NCI-H2196 treated with DMSO at 0.1 percent for 48 hours (cell line): ENCODE data around the gene EOGT.

Source experiments
- DNase-seq: peaks from one replicate; lab custom pipeline; 2025; ENCODE audit not compliant: unreplicated experiment; lab: John Stamatoyannopoulos, UW

EOGT gene

DNA sequence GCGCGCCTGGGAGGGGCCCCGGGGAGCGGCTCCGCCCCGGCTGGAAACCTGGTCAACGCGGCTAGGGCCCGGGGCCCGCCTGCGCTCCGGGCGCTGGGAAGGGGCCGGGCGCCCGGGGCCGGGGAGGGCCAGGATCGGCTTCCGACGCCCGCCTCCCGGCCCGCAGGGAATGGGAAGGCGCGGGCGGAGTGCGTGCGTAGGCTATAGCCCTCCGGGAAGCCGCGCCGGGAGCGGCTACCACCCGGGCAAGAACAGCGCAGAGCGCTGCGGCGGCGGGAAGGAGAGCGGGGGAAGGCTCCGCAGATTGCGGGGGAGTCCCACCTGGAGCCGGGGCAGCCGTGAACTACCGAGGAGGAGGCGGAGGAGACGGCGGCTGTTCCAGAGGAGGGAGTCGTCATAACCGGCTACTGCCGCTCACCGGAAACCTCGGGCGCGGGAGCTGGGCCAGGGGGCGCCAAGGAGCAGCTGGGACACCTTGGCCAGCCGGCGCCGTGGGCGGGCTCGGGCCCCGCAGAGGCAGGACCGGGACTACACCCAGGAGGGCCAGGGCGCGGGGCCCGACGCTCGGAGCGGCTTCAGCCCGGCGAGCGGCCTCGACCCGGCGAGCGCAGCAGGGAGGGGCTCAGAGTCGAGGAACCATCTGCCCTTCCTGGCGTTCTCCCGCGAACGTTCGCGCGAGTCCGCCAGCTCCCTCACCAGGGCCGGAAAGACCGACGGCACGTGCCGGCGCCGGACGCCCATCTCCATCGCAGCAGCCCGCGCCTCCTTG is at the start of gene EOGT:
Gene EOGT (minus strand): TSS at position 432 of the 769 bp plus-strand sequence. CDS start 3,838 bp downstream, outside the sequence.
- peak; percentile 17 for DNase-seq

DNA sequence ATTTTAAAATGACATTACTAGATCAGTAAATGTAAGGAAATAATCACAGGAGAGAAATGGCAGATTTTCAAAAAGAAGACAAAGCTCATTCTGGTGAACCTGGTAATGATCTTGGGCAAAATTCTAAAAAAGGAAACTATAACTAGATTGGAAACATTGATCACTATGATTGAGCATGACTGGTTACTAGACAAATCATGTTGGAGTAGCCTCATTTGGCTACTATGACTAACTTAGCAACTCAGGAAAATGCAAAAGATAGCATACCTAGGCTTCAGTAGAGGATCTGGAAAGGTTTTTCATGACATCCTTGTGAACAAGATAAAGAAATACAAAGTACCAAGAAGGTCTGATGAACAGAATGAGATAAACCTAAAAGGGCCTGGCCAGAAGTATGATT is 46.2 kb upstream of the EOGT start:
- DNase-seq, result no peak

DNA sequence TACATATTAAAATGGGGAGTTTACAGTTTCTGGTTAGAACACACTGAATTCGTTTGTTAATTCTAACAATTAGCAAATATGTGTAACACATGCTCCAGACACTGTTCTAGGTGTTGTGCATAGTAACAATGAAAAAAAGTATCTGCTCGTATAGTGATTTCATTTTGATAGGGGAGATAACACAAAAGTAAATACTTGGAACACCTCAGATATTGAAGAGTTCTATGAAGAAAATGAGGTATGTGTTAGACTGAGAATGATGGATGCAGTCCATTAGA is 45.4 kb upstream of the EOGT start:
- no peak for DNase-seq

DNA sequence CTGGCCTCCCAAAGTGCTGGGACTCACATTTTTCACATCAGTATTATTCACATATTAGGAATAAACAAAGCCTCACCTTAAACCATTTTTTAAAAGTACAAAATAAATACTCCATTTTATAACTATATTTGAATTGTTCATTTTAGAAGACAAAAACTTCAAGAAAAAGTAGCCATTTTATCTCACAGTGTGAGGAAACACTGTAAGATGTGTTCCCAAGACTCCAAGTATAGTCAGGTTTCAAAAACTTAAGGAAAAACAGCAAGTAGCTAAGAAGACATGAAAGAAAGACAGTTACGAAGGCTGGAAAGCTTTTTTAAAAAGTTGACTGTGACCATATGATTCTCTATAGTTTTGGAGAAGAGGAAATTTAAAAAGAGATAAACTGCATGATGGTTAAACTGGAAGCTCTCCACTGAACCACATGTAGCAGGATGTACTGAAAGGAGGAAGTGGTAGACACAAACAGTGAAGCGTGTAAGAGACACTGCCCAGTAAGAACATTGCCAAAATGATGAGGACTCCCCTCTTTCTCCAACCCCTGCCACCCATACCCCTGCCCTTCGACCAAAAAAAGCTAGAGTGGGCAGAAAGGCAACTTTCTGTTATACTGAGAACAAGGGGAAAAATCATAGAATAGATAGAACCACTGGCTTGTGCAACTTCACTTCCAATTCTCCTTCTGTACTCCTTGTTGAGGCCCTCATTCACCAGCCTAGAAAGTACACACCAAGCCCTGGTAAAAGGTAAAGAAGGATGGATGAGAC is 44.9 kb upstream of the EOGT start:
- no peak for DNase-seq

DNA sequence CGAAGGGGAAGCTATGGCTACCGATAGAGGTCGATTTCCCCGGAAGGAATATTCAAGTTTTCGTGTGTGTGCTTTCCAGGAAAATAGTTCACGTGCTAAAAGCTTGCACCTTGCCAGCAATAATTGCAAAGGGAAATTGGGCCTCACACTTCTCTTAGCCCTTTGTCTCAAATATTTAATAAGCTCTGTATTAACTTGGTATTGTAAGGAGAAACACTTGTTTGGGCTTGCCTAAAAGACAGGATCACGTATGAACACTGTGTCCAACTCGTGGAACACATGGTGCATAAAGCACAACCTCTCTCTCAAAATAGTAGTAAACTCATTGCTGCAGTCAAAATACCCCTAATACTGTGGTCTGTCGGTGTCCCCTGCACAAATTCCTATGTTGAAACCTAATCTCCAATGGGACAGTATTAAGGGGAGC is 39.0 kb upstream of the EOGT start:
- no peak for DNase-seq

DNA sequence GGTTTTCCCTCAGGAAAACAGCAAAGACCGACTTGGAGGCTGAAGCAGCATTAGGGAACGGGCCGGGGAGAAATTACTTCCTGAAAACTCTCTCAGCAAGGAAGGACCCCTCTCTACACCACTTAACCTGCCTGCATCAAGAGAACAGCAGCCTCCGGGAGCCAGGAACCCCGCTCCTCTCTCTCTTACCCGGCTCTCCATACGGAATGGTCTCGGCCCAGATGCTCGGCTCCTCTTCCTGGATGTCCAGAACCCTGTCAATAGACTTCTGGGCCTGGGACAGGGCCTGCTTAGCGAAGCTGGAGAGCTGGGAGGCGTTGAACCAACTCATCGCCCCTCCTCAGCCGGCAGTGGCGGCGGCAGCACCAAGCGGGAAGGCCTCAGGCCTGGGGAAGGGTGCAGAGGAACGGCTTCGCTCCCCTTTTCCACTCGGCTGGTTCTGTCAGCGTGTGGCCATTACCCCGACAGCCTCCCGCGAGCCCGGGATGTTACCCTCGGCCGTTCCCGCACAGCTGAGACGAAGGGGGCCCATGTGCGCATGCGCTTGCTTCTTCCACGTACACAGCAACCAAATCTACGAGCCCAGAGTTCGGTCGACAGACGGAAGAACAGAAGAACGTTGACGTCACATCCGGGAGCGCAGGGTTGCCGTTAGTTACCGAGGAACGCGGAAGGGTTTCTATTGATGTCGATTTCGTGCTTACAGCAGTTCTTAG is 38.4 kb upstream of the EOGT start, which contains the start of gene TMF1:
Gene TMF1 (minus strand): TSS at position 578 of the 716 bp plus-strand sequence. CDS start 247 bp downstream, at position 331.
- DNase-seq, result no peak

DNA sequence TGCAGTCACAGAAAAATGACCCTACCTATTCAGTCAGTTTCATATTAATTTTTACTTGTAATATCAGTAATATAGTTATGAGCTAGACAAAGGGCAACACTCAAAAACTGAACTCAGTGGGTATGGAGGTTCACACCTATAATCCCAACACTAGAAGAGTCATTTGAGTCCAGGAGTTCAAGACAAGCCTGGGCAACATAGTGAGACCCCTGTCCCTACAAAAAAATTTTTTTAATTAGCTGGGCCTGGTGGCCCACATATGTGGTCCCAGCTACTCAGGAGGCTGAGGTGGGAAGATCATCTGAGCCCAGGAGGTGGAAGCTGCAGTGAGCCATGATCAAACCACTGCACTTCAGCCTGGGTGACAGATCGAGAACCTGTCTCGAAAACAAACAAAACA is 35.5 kb upstream of the EOGT start:
- no peak for DNase-seq

DNA sequence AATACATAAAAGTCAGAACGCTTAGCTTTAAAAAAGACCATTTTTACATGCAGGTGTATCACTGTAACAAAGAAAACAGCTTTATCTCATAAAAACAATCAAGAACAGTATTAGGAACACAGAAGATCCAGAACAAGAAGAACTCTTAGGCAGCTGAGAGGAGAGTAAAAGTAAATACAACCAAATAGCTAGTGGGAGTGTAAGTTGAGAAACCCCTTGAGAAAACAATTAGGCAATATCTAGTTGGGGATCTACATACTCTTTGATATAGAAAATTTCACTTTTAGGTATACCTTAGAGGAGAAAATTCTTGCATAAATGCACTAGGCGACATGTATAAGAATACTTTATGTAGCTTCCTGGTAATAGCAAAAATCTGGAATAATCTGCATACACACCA is 31.1 kb upstream of the EOGT start:
- DNase-seq, result no peak

DNA sequence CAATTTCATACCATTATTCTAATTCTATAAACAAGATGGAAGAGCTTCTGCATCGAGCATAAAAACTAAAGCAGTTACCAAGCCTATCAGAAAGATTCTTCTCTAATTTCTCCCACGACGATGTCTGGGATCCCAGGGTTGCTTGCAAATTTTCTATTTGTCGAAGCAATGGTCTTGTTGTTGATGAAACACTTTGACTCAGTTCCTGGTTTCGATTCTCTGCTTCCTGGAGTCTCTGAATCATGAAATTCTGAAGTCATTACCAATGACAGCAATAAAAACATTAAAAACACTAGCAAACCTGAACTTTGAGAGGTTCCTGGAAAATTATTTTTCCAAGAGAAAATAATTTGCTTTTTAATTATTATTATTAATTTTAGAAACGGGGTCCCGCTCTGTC is 20.0 kb upstream of the EOGT start:
- no peak for DNase-seq

DNA sequence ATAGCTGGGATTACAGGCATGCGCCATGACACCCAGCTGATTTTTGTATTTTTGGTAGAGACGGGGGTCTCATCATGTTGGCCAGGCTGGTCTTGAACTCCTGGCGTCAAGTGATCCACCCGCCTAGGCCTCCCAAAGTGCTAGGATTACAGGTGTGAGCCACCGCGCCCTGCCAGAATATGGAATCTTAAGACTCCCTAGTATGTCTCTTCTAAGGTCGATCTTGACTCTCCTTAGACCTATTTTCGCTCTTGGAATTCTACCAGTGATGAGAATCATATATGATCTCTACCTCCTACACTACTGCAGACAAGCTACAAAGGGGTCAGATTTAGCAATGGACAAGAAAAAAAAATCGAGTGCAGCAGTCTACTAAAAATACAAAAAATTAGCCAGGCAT is 19.3 kb upstream of the EOGT start:
- DNase-seq, result no peak

DNA sequence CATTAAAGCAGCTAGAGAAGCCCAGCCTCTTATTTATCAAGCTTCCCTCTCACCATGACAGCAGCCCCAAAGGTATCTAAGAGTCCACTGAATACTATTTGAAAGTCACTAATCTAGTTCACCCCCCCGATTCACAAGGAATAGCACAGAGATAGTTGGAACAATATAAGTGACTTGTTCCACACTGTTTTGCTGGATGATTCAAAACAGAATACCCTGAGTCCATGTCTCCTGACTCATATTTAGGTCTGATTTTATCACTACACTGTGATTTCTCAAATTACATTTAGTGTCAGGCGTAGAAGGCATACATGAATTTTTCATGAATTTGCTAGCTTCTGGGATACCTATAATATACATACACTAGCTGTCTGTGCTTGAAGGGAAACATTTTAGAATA is 18.7 kb upstream of the EOGT start:
- no peak for DNase-seq

DNA sequence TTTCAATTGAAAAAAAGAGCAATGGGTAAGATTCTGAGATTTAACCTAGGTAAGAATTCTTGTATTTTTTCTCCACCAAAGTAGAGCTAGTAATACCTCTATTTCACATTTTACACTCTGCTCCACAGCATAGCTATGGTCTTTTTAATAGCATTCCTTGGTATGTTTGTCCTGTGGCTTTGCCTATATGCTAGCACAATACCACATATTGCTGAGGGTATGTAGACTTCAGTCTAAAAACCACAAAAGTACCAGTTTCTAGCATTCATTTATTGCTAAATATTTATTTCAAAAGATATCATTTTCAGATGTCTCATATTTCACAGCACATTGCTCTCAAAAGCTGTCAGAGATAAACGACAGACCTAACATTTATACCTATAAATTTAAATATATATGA is 18.2 kb upstream of the EOGT start:
- no peak for DNase-seq

DNA sequence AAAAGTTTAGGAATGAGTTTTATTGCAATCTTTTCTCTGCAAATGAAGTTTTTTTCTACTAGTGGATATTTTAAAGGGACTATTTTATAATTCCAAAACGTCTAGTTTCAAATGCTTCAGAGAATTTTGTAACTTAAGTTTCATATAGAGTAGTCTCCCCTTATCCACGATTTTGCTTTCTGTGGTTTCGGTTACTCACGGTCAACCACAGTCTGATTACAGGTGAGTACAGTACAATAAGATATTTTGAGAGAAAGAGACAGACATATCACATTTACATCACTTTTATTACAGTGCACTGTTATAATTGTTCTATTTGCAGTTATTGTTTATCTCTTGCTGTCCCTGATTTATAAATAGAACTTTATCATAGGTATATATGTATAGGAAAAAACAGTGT is 7.4 kb upstream of the EOGT start:
- no peak for DNase-seq

DNA sequence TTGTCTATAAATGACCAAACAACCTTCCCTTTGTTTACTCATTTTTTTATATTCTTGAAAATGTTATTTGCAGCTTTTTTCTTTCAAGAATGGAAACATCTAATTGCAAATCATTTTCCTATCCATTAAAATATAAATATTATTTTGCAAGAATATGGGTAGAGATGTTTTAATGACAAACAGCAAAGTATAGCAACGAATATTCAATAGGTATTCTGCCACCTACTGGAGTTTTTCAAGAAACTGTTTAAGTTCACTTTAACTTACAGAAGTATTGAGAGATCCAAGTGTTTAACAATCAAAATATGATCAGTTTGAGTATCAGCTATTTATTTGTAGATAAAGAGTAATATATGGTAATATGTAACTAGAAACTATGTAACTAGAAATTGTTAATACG is 6.9 kb upstream of the EOGT start:
- no peak for DNase-seq

DNA sequence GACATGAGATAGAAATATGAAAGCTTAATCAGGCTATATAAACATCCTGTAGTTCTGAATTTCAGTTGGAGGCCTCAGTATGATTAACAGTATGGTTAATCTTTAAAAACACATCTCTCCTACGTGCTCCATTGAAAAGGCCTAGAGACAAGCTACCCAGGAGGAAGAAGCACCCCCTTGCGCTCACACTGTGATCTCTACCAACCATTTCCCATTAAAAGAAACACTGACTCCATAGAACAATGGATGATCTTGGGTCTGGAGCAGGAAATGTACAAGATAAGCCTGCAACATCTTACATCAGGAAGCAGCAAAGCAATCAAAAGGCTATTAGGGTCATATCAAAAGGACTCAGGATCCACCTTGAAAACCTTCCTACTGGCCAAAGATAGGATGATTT is 3.4 kb upstream of the EOGT start:
- DNase-seq, result no peak

DNA sequence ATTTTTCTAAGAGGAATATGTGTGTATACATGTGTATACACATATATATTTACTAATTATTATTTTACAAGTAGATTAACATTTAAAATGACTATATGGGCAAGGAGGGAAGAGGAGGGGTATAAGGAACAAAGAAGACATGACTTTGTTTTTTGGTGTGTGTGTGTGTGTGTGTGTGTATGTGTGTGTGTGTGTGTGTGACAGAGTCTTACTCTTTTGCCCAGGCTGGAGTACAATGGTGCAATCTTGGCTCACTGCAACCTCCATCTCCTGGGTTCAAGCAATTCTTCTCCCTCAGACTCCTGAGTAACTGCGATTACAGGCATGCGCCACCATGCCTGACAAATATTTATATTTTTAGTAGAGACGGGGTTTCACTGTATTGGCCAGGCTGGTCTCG is 2.6 kb upstream of the EOGT start:
- no peak for DNase-seq

DNA sequence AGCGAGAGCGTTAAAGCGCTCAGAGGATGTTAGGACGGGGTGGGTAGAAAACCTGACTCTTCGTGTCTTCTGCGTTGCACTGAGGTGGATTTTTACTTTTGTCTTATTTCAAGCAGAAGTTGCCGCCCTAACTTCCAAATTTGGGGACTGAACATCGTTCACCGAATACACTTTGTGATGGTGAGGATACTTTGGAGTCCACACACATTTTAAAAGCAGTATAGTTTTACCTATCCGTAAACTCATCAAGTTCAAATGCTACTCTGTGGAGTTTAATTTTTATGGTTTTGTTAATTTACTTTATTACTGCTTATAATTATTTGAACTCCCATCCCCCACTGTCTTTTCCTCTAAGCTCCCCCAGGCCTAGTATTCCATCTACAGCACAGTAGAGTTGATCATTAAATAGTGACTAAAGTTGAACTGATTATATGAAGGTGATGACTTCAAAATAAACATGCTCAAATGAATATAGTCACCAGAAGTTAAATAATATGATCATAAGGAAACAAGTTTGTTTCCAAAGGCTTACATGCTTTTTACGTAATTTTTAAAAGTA is 617 bp upstream of the EOGT start:
- no peak for DNase-seq

DNA sequence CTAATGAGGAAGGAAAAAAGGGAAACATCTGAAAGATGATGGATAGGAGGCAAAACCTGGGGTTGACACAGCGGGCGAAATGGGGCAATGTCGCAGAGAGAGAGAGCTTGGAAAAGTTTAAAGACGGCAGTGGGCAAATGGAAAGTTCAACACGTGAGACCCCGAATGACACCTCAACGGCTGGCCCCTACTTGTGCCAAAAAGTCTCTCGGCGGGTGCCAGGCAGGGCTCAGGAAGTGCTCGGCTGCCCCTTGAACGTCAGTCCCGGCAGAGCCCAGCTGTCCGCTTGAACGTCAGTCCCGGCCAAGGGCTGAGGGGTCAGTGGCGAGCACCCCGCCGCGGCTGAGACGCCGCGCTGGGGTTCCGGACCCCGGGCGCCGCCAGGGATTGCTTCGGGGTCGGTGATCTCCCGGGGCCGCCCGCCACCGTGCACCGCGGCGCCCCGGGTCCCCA is 658 bp downstream of the EOGT start:
- no peak for DNase-seq

DNA sequence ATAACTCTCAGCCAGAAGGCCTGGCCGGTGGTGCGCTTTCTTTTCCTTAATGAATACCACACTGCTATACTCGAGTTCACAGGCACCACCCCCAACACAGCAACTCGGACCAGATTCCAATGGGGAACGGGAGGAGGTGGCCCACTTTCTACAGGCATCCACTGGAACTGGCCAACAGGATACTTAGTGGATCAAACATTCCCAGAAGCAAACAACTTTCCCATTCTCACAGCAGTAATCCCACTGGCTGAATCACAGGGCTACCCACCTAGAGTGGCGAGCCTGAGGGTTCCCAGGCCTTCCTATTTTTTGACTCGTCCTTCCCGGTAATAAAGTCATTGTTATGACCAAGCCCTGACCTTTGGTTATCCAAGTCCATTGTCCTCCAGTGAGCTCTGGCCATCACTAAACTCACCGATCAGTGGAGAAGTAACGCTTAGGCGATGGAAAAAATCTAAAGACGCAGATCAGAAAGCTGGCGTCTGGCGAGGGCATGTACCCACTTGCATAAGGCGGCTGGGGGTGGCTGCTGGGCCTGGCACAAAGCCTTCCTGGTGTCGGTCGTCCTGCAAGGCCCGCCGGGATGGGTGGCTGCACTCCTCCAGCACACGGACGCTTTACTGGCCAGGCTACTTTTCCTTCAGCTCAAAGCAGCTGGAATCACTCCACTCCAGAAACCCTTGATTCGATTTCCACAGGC is 1.2 kb downstream of the EOGT start:
- no peak for DNase-seq

DNA sequence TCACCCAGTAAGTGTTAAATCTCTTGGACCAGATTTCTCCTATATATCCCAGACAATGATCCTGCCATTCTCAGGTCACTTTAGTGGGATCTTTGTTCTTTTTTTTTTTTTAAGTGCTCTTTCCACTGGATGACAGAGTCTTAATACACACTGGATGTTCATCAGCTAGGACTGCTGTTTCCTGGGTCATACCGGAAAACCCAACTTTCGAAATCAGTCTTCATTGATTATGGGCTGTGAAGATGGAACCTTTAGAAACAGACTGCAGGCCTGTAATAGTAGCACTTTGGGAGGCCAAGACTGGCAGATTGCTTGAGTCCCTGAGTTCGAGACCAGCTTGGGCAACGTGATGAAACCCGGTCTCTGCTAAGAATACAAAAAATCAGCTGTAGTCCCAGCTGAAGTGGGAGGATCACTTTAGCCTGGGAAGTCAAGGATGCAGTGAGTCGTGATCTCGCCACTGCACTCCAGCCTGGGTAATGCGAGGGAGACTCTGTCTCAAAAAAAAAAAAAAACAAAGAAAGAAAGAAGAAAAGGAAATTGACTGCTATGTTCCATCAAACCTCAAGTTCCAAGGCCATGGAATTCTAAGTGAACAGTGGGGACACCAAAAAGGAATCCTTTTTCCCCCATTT is 2.3 kb downstream of the EOGT start:
- DNase-seq, result no peak
